ENCODE results near the gene DHX57. TPM values are rescaled to one million over a fixed set of nuclear protein-coding genes. Genes with fewer than 3 reads are reported as not detected.

The DHX57 gene
- total RNA-seq, 1 donor, result 19.5 TPM

DNA sequence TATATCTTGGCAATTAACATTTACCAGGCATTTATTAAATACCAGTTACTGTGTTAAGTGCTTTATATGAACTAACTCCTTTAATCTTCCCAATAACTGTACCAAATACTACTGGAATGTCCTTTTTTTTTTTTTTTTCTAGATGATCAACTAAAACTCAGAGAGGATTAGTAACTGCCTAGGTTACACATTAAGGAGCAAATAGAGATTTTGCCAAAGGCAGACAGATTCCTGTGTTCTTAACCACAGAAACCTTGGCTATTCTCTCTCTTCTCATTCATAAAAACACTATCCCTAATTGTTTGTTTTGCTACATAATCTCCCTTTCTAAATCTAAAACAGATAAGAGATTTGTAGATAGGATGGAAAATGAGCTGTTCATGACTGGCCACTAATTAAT is 13.3 kb downstream of the DHX57 start:
- Histone ChIP-seq H3K9me3 (ENCODE audit: low read depth, low read length) (no peaks in the 10 kb centered on the region), H3K79me2 (ENCODE audit: insufficient read depth, low read length) (peaks cover 2% of the 10 kb centered on the region), H3K4me1 (ENCODE audit: insufficient read depth, low read length) (no peaks in the 10 kb centered on the region), H3K27ac (ENCODE audit: low read depth, low read length) (no peak overlapping the region), H3K36me3 (ENCODE audit: insufficient read depth, low read length) (peaks cover 43% of the 10 kb centered on the region), H2AFZ (ENCODE audit: low read length) (no peak overlapping the region), H3K27me3 (ENCODE audit: insufficient read depth, low read length) (no peaks in the 10 kb centered on the region), H4K20me1 (ENCODE audit: insufficient read depth, low read length) (no peaks in the 10 kb centered on the region), H3K4me2 (ENCODE audit: insufficient read depth, low read length) (no peak overlapping the region), H3K4me3 (ENCODE audit: insufficient read depth, low read length) (no peak overlapping the region)
- TF ChIP-seq, protein P1, sequence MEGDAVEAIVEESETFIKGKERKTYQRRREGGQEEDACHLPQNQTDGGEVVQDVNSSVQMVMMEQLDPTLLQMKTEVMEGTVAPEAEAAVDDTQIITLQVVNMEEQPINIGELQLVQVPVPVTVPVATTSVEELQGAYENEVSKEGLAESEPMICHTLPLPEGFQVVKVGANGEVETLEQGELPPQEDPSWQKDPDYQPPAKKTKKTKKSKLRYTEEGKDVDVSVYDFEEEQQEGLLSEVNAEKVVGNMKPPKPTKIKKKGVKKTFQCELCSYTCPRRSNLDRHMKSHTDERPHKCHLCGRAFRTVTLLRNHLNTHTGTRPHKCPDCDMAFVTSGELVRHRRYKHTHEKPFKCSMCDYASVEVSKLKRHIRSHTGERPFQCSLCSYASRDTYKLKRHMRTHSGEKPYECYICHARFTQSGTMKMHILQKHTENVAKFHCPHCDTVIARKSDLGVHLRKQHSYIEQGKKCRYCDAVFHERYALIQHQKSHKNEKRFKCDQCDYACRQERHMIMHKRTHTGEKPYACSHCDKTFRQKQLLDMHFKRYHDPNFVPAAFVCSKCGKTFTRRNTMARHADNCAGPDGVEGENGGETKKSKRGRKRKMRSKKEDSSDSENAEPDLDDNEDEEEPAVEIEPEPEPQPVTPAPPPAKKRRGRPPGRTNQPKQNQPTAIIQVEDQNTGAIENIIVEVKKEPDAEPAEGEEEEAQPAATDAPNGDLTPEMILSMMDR (IDR thresholded peaks at IDR 0.05; ENCODE audit: extremely low read depth, low read depth, low read length), result no peak
- no peak for DNase-seq (ENCODE audit: insufficient read length, low spot score, missing footprints)

DNA sequence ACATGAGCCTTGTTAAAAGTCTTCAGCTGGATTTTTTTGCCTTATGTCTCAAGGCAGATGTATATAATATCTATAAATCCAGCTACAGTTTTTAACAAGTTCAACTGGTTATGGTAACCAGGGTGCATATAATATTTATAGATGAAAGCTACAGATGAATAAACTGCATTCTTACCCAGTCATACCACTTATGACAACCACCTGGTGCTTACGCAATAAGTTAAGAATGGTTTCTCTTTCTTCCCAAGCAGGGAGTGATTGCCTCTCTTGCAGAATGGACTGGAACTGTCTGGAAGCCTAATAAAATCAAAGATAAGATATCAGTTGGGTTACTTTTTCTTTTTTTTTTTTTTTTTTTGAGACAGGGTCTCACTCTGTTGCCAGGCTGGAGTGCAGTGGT is 19.6 kb downstream of the DHX57 start:
- no peaks in the 10 kb centered on the region for H3K9me3 ChIP-seq (ENCODE audit: low read depth, low read length)
- TF ChIP-seq, protein P1 (IDR thresholded peaks at IDR 0.05; ENCODE audit: extremely low read depth, low read depth, low read length), result no peak
- H3K27ac ChIP-seq (ENCODE audit: low read depth, low read length), result no peak overlapping the region
- DNase-seq (ENCODE audit: insufficient read length, low spot score, missing footprints), result no peak
- no peak overlapping the region for H2AFZ ChIP-seq (ENCODE audit: low read length)
- H3K79me2 ChIP-seq (ENCODE audit: insufficient read depth, low read length), result no peaks in the 10 kb centered on the region
- H3K4me3 ChIP-seq (ENCODE audit: insufficient read depth, low read length), result no peak overlapping the region
- H3K36me3 ChIP-seq (ENCODE audit: insufficient read depth, low read length), result peaks cover 62% of the 10 kb centered on the region
- no peaks in the 10 kb centered on the region for H4K20me1 ChIP-seq (ENCODE audit: insufficient read depth, low read length)
- H3K4me1 ChIP-seq (ENCODE audit: insufficient read depth, low read length), result no peaks in the 10 kb centered on the region
- no peaks in the 10 kb centered on the region for H3K27me3 ChIP-seq (ENCODE audit: insufficient read depth, low read length)
- H3K4me2 ChIP-seq (ENCODE audit: insufficient read depth, low read length), result no peak overlapping the region

DNA sequence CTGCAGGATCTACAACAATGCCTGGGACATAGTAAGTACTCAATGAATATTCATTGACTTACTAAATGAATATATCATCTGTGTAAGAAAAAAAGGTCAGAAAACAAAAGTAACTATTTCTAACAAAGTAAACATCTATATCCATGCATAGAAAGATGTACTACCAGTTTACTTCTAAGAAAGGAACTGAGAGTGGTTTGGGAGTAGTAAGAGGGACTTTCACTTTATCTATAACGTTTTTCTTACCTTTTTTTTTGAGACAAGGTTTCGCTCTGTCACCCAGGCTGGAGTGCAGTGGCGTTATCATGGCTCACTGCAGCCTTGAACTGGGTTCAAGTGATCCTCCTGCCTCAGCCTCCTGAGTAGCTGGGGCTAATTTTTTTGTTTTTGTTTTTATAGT is 25.7 kb downstream of the DHX57 start:
- H3K79me2 ChIP-seq (ENCODE audit: insufficient read depth, low read length), result no peaks in the 10 kb centered on the region
- H3K4me2 ChIP-seq (ENCODE audit: insufficient read depth, low read length), result no peak overlapping the region
- H3K9me3 ChIP-seq (ENCODE audit: low read depth, low read length), result no peaks in the 10 kb centered on the region
- TF ChIP-seq, protein P1 (IDR thresholded peaks at IDR 0.05; ENCODE audit: extremely low read depth, low read depth, low read length), result no peak
- peaks cover 26% of the 10 kb centered on the region for H3K36me3 ChIP-seq (ENCODE audit: insufficient read depth, low read length)
- H3K27me3 ChIP-seq (ENCODE audit: insufficient read depth, low read length), result no peaks in the 10 kb centered on the region
- no peak overlapping the region for H3K27ac ChIP-seq (ENCODE audit: low read depth, low read length)
- H4K20me1 ChIP-seq (ENCODE audit: insufficient read depth, low read length), result no peaks in the 10 kb centered on the region
- no peak overlapping the region for H2AFZ ChIP-seq (ENCODE audit: low read length)
- H3K4me1 ChIP-seq (ENCODE audit: insufficient read depth, low read length), result no peaks in the 10 kb centered on the region
- DNase-seq (ENCODE audit: insufficient read length, low spot score, missing footprints), result no peak
- H3K4me3 ChIP-seq (ENCODE audit: insufficient read depth, low read length), result no peak overlapping the region

DNA sequence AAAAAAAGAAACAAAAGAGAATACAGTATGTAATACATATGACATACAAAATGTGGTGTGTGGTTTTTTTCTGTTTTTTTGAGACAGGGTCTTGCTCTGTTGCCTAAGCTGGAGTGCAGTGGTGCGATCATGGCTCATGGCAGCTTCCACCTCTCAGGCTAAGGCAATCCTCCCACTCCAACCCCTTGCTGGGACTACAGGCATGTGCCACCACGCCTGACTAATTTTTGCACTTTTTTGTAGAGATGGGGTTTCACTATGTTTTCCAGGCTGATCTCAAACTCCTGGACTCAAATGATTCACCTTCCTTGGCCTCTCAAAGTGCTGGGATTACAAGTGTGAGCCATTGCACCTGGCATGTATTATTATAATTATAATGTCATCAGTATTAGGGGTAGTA is 38.9 kb downstream of the DHX57 start:
- Histone ChIP-seq H3K36me3 (ENCODE audit: insufficient read depth, low read length) (peaks cover 18% of the 10 kb centered on the region), H3K4me1 (ENCODE audit: insufficient read depth, low read length) (no peaks in the 10 kb centered on the region), H2AFZ (ENCODE audit: low read length) (no peak overlapping the region), H3K79me2 (ENCODE audit: insufficient read depth, low read length) (no peaks in the 10 kb centered on the region), H3K27ac (ENCODE audit: low read depth, low read length) (no peak overlapping the region), H3K4me3 (ENCODE audit: insufficient read depth, low read length) (no peak overlapping the region), H3K27me3 (ENCODE audit: insufficient read depth, low read length) (no peaks in the 10 kb centered on the region), H3K9me3 (ENCODE audit: low read depth, low read length) (no peaks in the 10 kb centered on the region), H4K20me1 (ENCODE audit: insufficient read depth, low read length) (no peaks in the 10 kb centered on the region), H3K4me2 (ENCODE audit: insufficient read depth, low read length) (no peak overlapping the region)
- DNase-seq (ENCODE audit: insufficient read length, low spot score, missing footprints), result no peak
- TF ChIP-seq, protein P1 (IDR thresholded peaks at IDR 0.05; ENCODE audit: extremely low read depth, low read depth, low read length), result no peak

Measured in osteoblast (primary cell).